Activated CD4-positive, alpha-beta T cell treated with anti-CD3 and anti-CD28 coated beads, Interleukin-2, amount 50 U/mL, for 16 hours (primary cell): ENCODE data around the gene ACCSL.

ENCODE experiments used
- DNase-seq: peaks from one replicate; pipeline ENCODE4 v3.0.0-alpha.2; 2020

The ACCSL gene

GRCh38 chr11:44065161-44065661, 17.4 kb downstream of the ACCSL start:
- no peak for DNase-seq

- peak; percentile 92 for DNase-seq
Observed at GRCh38 chr11:44065841-44066731, 18.3 kb downstream of the ACCSL start, which contains the start of gene ACCS. TSS of gene ACCS (plus strand) at chr11:44066270. CDS start at chr11:44067628, 1,358 bp downstream.

DNA sequence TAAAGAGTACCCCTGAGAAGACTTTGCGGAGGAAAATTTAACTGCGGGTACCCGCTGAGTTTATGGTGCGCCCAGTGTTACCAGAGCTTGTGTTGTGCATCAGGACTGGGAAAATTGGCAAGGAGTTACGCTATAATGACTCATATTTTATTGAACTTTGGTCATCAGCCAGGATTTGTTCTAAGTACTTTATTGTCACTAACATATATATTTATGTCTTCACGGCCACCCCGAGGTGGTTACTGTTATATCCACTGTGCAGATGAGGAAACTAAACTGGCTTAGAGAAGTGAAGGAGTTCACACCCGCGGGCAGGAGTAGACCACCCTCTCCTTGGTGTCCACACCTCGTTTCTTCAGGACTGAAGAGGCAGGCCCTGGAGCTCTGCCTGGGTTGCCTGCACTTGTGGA, 19.0 kb downstream of the ACCSL start:
- DNase-seq, result no peak

DNA sequence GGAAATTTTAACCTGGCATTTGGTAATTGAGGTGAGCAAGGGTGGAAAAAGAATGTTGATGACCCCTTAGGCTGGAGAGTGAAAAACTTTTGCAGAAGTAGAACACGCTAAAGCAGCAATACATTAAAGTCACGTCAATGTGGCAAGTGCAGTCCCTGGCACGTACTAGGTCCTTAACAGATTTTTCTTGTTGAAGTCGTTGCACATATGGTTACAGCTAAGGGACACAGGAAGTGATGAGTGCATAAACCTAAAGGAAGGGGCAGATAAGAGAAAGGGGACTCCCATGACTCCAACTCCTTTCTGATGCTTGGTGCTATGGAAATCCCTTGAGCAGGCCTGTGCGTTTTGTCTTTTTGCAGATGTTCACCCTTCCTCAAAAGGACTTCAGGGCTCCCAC, 19.5 kb downstream of the ACCSL start:
- no peak for DNase-seq

DNA sequence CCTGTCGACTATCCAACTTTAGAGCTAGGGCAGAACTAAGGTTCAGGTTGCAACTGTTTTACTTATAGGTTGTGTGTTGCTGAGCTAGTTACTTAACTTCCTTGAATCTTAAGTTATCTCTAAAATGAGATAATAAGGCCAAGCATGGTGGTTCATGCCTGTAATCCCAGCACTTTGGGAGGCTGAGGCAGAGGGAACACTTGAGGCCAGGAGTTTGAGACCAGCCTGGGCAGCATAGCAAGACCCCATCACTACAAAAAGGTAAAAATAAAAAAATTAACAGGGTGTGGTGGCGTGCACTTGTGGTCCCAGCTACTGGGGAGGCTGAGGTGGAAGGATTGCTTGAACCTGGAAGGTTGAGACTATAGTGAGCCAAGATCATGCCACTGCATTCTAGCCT, 20.4 kb downstream of the ACCSL start:
- no peak for DNase-seq

- no peak for DNase-seq
Observed at GRCh38 chr11:44071157-44071556, 23.4 kb downstream of the ACCSL start.

- DNase-seq, result no peak
Observed at GRCh38 chr11:44072757-44073658, 25.2 kb downstream of the ACCSL start.

- DNase-seq, result no peak
Observed at GRCh38 chr11:44078794-44079193, 31.0 kb downstream of the ACCSL start.

DNA sequence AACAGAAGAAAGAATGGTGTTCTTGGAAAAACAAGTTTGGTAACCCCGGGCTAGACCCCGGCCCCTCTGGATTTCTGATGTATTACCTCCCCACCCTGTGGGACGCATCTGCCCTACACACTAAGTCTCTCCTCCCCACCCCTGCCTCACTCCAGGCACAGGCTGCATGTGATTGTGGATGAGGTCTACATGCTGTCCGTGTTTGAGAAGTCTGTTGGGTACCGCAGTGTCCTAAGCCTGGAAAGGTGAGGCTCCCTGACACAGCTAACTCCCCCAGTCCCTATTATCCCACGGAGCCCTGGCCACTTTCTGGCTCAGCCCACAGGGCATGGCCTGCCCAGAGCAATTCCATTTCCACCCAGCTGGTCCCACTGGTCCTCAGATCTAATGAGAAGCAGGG, 31.6 kb downstream of the ACCSL start:
- DNase-seq, result no peak

DNA sequence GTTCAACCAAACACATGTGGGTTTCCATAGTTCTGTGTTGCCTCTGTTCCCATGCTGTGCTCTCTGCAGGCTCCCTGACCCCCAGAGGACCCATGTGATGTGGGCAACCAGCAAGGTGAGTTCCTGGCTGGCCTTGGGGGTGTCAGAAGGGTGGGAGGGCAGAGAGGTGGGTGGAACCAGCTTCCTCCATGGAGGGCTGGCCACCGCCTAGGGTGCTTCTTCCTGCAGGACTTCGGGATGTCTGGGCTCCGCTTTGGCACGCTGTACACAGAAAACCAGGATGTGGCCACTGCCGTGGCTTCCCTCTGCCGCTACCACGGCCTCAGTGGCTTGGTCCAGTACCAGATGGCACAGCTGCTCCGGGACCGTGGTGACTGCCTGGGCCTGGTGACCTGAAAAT, 33.2 kb downstream of the ACCSL start:
- no peak for DNase-seq

DNA sequence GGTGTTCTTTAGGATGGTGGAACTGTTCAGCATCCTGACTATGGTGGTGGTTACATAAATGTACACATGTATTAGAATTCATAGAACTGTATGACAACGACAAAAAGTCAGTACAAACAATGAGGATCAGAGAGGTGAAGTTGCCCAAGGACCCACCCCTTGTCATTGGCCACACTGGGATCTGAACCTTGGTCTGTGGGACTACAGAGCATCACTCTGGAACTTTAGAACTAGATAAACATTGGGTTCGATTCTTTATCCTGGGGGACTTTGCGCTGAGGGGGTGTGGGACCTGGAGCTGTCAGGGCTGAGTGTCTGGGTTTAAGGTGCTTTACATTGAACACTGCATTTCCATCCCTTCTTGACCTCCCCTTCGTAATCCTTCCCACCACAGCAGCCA, 34.9 kb downstream of the ACCSL start:
- no peak for DNase-seq

GRCh38 chr11:44083433-44083832, 35.7 kb downstream of the ACCSL start:
- DNase-seq, result no peak

DNA sequence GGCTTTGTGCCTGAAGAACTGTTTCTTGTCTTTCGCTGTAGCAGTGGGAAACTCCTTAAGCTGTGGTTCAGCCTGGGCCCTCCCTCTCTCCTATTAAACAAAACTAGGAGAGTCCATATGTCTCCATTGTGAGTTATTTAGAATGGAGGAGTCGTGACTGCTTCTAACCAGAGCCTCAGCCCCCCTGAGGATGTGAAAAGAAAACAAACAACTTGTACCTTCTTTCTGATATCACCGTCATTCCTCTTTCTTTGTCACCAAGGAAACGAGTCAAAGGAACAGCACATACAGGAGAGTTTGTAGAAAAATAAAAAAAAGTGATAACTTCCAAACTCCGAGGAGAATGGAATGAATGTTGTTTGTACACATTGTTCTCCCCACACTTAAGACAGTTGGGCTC, 36.1 kb downstream of the ACCSL start:
- no peak for DNase-seq

- DNase-seq, result no peak
Observed at GRCh38 chr11:44085330-44085729, 37.5 kb downstream of the ACCSL start.

GRCh38 chr11:44088377-44088776, 40.6 kb downstream of the ACCSL start:
- peak; percentile 51 for DNase-seq

- DNase-seq, result no peak
Observed at GRCh38 chr11:44088871-44089270, 41.1 kb downstream of the ACCSL start.

DNA sequence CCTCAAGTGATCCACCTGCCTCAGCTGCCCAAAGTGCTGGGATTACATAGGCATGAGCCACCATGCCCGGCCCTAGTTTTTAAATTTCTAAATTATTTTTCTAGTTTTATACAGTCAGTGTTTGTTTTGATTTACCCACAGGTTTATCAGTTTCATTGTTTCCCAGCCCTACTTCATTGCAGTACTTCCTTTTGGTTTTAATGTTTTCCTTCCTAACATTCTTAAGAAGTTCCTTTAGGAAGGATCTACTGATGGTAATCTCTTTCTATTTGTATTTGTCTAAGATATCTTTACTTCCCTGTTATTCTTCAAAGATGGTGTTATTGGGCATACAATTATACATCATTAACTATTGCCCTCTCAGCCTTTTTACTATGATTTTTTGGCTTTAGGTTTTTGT, 42.8 kb downstream of the ACCSL start:
- no peak for DNase-seq

- DNase-seq, result peak; percentile 83
Observed at GRCh38 chr11:44094260-44094868, 46.6 kb downstream of the ACCSL start.

GRCh38 chr11:44095506-44096359, 48.0 kb downstream of the ACCSL start, which contains the start of gene EXT2:
TSS of gene EXT2 (plus strand) at chr11:44095678. CDS start at chr11:44107713, 12,035 bp downstream.
- DNase-seq, result peak; percentile 89

GRCh38 chr11:44096360-44097185, 48.8 kb downstream of the ACCSL start:
- no peak for DNase-seq

- no peak for DNase-seq
Observed at GRCh38 chr11:44097821-44098220, 50.0 kb downstream of the ACCSL start.
